ENCODE data around the gene HAT1.

- TF ChIP-seq REST (IDR thresholded peaks at IDR 0.05) (no peak), CTCF (IDR thresholded peaks at IDR 0.05; ENCODE audit: low read depth, low read length, missing input control) (no peak), MAX (IDR thresholded peaks at IDR 0.05) (no peak), ATF3 (IDR thresholded peaks at IDR 0.05) (no peak), JUND (IDR thresholded peaks at IDR 0.05) (no peak), ZBTB33 (IDR thresholded peaks at IDR 0.05) (no peak), RXRA (IDR thresholded peaks at IDR 0.05) (no peak), SP1 (IDR thresholded peaks at IDR 0.05) (no peak)
Measured at GRCh38 chr2:171910494-171910893, 11.8 kb upstream of the HAT1 start.

Data from liver (tissue), 3 donors.